ENCODE data around the gene OXA1L.
"Not testable (repeated sequence)": the region's sequence is repeated elsewhere in the genome, so short reads cannot be mapped to it uniquely, and the experiment has no call there.

DNA sequence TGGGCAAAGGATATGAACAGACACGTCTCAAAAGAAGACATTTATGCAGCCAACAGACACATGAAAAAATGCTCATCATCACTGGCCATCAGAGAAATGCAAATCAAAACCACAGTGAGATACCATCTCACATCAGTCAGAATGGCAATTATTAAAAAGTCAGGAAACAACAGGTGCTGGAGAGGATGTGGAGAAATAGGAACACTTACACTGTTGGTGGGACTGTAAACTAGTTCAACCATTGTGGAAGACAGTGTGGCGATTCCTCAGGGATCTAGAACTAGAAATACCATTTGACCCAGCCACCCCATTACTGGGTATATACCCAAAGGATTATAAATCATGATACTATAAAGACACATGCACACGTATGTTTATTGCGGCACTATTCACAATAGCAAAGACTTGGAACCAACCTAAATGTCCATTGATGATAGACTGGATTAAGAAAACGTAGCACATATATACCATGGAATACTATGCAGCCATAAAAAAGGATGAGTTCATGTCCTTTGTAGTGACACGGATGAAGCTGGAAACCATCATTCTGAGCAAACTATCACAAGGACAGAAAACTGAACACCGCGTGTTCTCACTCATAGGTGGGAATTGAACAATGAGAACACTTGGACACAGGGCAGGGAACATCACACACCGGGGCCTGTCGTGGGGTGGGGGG lies 8.4 kb upstream of the OXA1L start:
- not testable (repeated sequence) for TF ChIP-seq CTCF (conservative IDR thresholded peaks at IDR 0.05; ENCODE audit: low read depth, low read length); EZH2phosphoT487 (IDR thresholded peaks at IDR 0.05; ENCODE audit: borderline replicate concordance, low read length)

Measured in PC-3 (cell line).